DMS53 treated with DMSO at 0.1 percent for 48 hours (cell line): ENCODE data around the gene CNTNAP1.

Experiments
- DNase-seq: peaks from one replicate; lab custom pipeline; 2025; ENCODE audit not compliant: unreplicated experiment; lab: John Stamatoyannopoulos, UW

The CNTNAP1 gene

DNA sequence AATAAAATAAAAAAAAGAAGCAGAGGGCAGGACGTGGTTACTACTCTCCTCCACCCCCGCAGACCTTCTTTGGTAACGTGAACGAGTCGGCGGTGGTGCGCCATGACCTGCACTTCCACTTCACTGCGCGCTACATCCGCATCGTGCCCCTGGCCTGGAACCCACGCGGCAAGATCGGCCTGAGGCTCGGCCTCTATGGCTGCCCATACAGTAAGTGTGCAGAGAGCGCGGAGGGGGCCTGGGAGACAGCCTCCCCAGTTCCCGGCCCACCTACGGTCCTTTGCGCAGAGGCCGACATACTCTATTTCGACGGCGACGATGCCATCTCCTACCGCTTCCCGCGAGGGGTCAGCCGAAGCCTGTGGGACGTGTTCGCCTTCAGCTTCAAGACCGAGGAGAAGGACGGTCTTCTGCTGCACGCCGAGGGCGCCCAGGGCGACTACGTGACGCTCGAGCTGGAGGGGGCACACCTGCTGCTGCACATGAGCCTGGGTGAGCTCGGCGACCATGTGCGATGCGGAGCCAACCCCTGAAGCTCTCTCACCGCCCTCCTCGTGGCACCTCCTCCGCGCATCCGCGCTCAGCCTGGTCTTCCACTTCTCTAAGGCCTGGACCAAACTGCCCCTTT is 2.7 kb downstream of the CNTNAP1 start:
- no peak for DNase-seq

DNA sequence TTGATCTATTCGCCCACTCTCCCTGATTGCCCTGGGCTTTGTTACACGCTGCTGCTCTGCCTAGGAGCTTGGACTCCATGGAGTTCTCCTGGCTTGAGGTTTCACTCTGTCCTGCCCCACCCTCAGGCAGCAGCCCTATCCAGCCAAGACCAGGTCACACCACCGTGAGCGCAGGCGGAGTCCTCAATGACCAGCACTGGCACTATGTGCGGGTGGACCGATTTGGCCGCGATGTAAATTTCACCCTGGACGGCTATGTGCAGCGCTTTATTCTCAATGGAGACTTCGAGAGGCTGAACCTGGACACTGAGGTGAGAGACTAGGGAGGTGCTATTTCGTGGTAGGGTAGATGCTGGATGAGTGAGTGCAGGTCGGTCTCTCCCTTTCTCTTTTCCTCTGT is 3.5 kb downstream of the CNTNAP1 start:
- no peak for DNase-seq

DNA sequence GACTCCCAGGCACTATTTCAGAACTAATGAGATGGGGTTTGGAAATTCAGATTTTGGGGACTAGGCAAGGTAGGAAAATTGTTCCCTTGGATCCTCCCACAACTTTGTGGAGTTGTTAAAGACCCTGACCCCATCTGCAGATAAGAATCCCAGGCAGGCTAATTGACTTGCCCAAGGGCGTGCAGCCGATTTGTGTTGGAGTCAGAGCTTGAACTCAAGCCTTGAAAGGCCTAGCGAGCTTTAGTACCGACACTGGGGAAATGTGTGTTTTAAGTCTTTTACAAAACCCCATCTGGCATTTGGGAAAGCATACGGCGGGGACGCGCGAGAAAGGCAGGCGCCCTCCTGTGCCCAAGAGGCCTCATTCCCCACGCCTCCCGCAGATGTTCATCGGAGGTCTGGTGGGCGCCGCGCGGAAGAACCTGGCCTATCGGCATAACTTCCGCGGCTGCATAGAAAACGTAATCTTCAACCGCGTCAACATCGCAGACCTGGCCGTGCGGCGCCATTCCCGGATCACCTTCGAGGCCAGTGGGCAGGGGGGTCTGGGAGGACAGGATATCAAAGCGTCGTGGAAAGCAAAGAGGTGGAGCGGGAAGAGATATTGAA is 4.3 kb downstream of the CNTNAP1 start:
- no peak for DNase-seq

DNA sequence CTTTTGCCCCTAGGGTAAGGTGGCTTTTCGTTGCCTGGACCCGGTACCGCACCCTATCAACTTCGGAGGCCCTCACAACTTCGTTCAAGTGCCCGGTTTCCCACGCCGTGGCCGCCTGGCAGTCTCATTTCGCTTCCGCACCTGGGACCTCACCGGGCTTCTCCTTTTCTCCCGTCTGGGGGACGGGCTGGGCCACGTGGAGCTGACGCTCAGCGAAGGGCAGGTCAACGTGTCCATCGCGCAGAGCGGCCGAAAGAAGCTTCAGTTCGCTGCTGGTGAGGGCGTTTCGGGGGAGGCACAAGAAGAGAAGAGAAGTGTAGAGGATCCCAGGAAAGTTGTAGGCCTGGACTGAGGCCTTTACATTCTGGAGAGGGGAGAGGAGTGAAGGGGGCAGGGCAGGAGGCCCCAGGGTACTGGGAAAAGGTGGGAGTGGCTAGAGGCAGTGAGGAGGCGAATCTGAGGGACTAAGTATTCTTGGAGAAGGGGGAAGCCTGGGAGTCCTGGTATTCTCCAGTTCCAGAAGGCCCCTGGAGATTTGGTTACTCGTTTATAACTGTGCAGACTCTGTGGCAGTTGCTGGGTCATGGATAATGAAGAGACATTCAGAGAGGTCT is 5.5 kb downstream of the CNTNAP1 start:
- no peak for DNase-seq

DNA sequence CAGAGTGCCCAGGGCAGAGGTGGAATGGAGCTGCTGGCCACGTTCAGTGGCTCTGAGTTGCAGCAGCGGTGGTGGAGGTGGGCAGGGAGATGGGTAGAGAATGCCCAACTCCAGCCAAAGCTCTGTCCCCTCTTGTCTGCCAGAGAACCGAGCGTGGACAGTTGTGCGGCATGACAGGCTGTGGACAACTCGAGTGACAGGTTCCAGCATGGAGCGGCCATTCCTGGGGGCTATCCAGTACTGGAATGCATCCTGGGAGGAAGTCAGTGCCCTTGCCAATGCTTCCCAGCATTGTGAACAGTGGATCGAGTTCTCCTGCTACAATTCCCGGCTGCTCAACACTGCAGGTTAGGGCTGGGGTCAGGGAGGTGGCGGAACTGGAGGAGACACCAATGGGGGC is 8.3 kb downstream of the CNTNAP1 start:
- DNase-seq, result no peak

DNA sequence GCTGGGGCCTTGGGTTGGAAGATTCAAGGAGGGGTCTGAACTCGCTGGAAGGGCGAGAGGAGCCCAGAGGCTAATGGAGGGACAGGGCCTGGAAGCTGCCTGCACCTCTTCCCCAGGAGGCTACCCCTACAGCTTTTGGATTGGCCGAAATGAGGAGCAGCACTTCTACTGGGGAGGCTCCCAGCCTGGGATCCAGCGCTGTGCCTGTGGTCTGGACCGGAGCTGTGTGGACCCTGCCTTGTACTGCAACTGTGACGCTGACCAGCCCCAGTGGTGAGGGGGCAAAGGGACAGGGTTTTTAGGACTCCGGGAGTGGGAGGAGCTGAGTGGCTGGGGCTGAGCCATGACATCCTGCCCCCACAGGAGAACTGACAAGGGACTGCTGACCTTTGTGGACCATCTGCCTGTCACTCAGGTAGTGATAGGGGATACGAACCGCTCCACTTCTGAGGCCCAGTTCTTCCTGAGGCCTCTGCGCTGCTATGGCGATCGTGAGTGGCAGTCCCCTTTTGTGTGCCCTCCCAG is 8.8 kb downstream of the CNTNAP1 start:
- no peak for DNase-seq

DNA sequence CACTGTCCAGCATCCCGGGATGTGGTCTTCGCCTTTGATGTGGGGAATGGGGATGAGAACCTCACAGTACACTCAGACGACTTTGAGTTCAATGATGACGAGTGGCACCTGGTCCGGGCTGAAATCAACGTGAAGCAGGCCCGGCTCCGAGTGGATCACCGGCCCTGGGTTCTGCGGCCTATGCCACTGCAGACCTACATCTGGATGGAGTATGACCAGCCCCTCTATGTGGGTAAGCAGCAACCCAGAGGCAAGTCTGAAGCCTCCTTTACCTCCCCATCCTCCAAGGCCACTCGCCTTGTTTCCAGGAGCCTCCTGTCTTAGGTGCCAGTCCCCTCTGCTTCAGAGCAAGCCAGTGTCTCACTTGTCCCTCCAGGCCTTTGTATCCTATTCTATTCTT is 10.2 kb downstream of the CNTNAP1 start:
- DNase-seq, result no peak

DNA sequence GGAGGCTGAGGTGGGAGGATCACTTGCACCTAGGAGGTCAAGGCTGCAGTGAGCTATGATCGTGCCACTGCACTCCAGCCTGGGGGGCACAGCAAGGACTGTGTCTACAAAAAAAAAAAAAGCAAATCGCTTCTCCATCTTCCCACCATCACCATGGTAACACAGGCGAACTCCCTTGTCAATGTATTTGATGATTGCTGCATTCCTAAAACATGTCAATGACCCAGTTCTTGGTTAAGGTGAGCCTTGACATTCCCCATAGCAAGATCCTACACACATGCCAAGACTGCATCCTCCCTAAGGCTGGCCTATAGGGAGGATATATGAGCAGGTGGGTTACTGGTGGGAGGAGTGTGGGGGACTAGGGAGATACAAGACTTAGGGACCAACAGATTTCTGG is 12.2 kb downstream of the CNTNAP1 start:
- no peak for DNase-seq

DNA sequence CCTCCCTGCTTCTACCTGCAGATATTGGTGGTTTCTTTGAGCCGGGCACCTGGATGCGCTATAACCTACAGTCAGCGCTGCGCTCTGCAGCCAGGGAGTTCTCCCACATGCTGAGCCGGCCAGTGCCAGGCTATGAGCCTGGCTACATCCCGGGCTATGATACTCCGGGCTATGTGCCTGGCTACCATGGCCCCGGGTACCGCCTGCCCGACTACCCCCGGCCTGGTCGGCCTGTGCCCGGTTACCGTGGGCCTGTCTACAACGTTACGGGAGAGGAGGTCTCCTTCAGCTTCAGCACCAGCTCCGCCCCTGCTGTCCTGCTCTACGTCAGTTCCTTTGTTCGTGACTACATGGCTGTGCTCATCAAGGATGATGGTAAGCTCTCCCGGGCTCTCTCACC is 13.2 kb downstream of the CNTNAP1 start:
- no peak for DNase-seq

DNA sequence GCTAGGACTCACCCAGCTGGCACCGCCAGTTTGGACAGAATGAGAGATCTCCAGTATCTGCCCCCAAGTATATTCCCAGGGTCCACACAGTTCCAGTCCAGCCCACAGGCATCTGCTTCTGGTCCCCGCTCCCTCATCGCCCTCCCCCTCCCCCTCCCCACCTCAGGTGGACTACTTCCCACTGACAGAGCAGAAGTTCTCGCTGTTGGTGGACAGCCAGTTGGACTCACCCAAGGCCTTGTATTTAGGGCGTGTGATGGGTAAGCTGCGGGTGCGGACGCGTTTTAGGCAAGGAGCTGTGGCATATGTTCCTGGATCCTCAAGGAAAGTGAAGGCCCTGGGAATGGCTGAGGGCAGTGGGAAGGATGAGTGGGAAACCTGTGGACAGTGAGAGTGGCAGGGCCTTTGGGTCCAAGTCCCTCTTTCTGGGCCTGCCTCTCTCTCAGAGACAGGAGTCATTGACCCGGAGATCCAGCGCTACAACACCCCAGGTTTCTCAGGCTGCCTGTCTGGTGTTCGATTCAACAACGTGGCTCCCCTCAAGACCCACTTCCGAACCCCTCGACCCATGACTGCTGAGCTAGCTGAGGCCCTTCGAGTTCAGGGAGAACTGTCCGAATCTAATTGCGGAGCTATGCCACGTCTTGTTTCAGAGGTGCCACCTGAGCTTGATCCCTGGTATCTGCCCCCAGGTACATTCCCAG is 14.9 kb downstream of the CNTNAP1 start:
- no peak for DNase-seq

DNA sequence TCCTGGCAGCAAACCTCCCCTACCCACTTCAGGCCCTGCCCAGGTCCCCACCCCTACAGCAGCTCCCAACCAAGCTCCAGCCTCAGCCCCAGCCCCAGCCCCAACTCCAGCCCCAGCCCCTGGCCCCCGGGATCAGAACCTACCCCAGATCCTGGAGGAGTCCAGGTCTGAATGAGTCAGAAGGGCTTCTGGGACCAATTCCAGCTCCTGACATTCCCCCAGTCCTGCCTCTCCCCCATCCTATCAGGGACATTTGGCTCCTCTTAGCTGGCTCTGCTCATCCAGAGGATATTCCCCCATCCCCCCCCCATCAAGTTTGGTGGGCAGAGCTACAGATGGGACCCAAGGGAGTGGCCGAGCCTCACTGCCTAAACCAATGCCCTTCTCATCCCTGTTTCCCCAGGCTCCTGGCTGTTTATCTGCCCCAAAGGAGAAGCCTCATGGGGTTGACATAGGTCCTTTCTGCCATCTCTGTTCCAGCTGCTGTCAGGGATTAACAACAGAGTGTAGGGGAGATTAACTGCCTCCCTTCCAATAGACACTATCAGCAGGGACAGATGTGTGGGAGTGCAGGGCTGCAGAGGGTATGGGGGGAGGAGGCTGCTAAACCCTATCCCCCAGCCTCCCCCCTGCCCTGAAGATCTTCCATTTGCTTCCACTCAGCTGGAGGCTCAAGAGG is 16.5 kb downstream of the CNTNAP1 start:
- DNase-seq, result no peak

DNA sequence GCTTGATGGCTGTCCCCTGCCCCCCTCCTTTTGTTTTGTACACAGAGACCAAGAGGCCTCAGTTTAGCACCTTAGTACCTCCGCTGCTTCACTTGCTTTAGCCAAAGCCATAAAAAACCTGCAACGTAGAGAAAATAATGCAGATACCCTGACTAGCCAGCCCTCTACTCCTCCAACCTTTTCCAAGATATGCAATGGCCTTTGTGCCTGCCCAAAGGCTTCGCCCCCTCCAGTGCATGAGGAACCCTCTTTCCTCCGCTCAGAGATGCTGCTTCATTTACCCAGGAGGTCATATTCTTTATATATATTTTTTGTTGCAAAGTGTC is 17.0 kb downstream of the CNTNAP1 start:
- no peak for DNase-seq

DNA sequence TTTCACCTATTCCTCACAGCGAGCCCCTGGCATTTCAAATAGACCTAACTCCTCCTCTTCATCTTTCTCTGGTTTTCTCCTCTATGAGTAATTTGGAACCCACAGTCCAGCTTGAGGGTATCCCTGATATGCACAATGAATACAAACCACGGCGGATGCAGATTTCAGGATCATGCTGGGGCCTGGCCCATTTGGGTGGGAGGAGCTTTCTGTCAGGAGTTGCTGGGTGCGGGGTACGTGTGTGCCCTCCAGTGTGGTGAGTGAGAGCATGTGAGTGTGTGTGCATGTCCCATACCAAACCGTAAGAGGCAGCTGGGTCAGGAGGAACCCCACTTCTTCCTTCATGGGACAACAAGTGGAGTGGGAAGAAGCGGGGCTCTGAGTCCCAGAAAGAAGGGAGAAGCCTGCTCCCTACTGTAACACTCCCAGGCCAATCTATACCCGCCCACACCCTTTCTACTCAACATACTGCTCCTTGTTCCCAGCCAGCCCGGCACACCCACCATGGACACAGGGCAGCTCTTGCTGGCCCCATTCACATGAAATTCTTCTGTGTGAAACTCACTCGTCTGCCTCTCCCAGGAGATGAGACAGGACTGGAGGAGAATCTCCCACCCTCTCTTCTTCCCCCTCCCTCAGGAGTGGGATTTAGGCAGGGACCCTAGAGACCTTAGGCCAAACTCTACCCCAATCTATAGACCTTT is 18.4 kb downstream of the CNTNAP1 start:
- DNase-seq, result no peak

DNA sequence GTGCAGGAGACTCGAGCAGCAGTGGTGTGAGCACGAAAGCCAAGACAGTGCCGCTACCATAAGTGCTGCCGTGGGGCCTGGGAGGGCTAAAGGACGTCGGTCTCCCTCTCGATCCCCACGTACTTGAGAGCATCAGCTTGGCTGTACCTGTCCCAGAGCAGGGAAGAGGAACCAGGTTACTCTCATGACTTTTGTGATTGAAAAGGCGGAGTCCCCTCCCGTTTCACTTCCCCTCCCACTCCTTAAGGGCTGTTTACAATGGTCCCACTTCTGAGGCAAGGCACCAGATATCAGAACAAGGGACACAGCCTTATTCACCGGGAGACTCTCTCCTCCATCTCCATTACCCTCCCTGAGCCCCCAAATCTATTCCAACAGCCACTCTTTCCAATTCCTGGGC is 20.1 kb downstream of the CNTNAP1 start:
- DNase-seq, result no peak

DNA sequence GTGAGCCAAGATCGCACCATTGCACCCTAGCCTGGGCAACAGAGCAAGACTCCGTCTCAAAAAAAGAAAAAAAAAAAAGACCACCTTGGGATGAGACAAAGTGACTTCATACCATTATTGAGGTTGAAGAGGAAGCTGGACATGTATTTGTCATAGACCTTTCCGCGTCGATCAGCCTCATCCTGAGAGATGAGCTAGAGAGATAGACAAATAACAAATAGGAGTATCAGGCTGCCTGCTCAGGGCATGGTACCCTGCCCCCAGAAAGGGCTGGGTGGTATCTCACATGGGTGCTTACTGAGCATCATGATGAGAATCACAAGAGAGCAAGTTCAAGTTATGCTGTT is 22.1 kb downstream of the CNTNAP1 start:
- no peak for DNase-seq

DNA sequence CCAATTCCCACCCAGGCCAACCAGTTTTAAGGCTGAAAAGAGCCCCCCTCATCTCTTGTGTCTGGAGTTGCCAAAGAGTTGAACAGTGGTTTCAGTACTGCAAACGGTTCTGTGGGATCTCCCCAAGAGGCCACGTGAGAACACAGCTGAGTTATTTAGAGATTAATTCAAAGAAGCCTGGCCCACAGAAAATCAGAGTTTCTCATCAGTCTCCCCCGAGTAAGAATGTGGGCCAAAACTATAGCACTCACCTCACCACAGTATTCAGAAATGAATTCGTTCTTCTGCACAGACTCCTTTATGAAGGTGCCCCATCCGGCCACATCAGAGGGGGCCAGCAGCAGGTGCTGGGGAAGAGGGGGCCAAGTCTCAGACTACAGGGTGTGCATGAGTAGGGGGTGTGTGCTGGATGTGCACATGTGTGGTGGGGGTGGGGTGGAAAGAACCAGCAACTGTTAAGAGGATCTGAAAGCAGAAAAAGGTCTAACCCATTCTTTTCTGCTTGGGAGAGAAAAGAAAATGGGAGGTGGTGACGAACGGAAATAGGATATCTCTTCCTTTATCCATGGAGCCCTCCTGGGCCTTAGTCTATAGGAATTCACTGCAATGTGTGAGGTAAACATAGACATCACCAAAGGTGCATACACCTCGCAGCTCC is 22.6 kb downstream of the CNTNAP1 start:
- DNase-seq, result no peak

DNA sequence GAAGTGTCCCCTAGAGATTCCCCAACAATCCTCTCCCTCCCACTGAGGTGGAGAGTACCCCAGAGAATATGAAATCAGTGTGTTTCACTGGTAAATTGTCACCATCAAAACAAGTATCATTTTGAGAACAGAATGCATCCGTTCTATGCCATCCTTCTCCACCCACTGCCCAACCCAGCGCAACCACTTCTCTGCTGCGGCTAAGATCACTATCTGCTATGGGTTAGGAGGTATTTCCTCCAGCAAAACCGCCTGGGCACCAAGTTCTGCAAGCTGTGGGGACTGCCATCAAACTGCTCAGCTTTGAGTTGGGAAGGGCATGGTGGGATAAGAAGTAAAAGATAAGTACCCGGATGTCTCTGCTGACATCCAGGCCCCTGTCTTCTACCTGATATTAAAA is 24.4 kb downstream of the CNTNAP1 start:
- no peak for DNase-seq

DNA sequence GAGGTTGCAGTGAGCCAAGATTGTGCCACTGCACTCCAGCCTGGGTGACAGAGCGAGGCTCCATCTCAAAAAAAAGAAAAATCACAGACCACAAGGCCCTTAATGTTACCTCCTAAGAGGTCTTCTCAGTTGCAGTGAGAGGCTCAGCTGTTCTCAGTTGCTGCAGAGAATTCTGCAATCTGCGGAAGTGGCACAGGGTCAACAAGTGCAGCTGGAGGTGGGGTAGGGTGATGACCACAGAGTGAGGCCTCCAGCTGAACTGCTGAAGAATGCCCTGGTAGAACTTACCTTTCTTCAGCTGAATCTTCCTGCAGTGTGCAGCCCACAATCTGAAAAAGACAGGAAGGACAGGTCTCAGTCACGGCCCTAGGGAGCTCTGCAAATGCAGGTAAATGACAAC is 26.3 kb downstream of the CNTNAP1 start:
- no peak for DNase-seq

DNA sequence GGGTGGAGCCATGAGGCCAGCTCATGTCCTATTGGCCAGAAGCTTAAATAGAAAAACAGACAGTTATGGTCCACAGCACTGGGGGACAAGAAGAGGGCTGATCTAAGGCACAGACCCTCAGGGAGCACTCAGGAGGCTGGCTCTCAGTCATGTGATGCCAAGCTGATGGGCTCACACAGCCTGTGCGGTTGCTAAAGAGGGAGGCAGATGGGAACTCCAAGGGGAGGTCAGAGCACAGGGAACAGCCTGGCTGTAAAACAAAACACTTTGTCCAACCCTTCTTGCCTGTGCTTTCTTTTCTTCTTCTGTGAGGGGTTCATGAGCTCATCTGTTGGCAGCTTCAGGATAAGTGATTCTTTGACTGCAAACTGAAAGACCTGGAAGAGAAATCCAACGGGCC is 27.2 kb downstream of the CNTNAP1 start:
- no peak for DNase-seq

DNA sequence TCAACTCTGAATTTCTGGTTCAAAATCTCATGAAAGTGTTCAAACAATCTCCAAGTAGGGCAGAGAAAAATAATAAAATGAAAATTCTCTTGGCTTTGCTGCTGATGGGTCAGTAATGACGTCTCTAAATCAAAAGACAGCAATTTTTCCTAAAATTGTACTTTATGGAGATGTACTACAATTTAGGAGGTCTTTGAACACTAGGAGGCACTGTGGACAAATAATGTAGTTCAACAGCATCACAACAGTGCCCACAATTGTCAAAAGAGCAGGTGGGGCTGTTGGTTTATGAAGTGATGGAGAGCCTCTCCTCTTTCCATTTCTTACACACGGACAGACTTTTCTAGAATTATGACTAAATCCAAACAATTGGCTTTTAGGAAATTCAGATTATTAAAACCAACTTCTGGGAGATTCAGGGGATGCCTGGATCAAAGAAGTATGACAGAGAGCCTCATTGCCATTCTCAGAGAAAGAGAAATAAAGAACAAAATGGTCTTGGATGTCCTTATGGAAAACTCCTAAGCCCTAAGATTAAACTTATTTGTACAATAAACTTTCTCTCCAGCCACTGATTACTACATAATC is 38.8 kb downstream of the CNTNAP1 start:
- peak; percentile 74 for DNase-seq
